Measurements from ENCODE around the gene KCNN2. TPM values are rescaled to one million over a fixed set of nuclear protein-coding genes. Genes with fewer than 3 reads are reported as not detected.

The KCNN2 gene
- total and polyA plus RNA-seq, 2 of the 8 experiments (the other 6 are each of a cell fraction or from before 2014, with no cell fraction given), result 13.1 to 18.6 TPM

GRCh38 chr5:114435220-114435481 is 73.3 kb downstream of the KCNN2 start:
- no peak overlapping the region for H2BK120ac ChIP-seq (replicated peaks; ENCODE audit: low read depth, low read length)
- H2BK20ac ChIP-seq (ENCODE audit: low read length), result no peak overlapping the region
- DNase-seq (ENCODE audit: low read depth in 1 of 2, low spot score in 2 of 2), result no peak
- H2BK5ac ChIP-seq (ENCODE audit: low read depth, low read length), result no peak overlapping the region
- FAIRE-seq, result no peak
- no peak overlapping the region; the same call in 1 of the 2 replicates for H3K27ac ChIP-seq (ENCODE audit: low read depth, low read length)
- no peaks in the 10 kb centered on the region for H3K79me1 ChIP-seq (ENCODE audit: low read depth, low read length)
- no peak overlapping the region; a peak in 1 of 4 replicates for H3K4me2 ChIP-seq (ENCODE audit: insufficient read depth in 1 of 2, low read depth in 2 of 2, low read length in 2 of 2)
- H4K91ac ChIP-seq (replicated peaks; ENCODE audit: insufficient read length, low read length), result no peak overlapping the region
- 91% methylated on average over 1 of the region's 1 CpG; no CpG with 5 or more reads in 1 of the 2 experiments for WGBS, 2 experiments (ENCODE audit: extremely low coverage in 1 of 2, insufficient coverage in 1 of 2, insufficient read length in 1 of 2, insufficient replicate concordance in 2 of 2, low coverage in 1 of 2, low lambda C conversion rate in 2 of 2, missing lambda C conversion rate in 1 of 2)
- no peak overlapping the region for H3K4ac ChIP-seq (replicated peaks; ENCODE audit: insufficient read length, low read depth, low read length)
- no peak overlapping the region for H3K56ac ChIP-seq (replicated peaks; ENCODE audit: insufficient read length, low read depth, low read length)
- no peaks in the 10 kb centered on the region; a peak in 1 of 8 replicates for H3K36me3 ChIP-seq (ENCODE audit: control insufficient read depth in 2 of 4, insufficient read depth in 4 of 4, low read length in 3 of 4)
- no peak overlapping the region for H3K4me3 ChIP-seq (ENCODE audit: extremely low read depth in 1 of 4, insufficient read depth in 2 of 4, low read depth in 3 of 4, low read length in 4 of 4)
- no peak for TF ChIP-seq CREB1 (IDR thresholded peaks at IDR 0.05)
- no peak overlapping the region for H3K14ac ChIP-seq (ENCODE audit: insufficient read length)
- H3K23ac ChIP-seq (ENCODE audit: insufficient read length), result no peak overlapping the region
- H2BK15ac ChIP-seq (ENCODE audit: low read length), result no peak overlapping the region
- H2BK12ac ChIP-seq (ENCODE audit: low read depth, low read length), result no peak overlapping the region
- CTCF ChIA-PET (ENCODE audit: partially characterized antibody), result interaction anchor here (1.9 to 11.0 kb wide), 4 partner anchors 12 to 23 kb away, joined by 5 to 118 read pairs (median 12); no protein-coding TSS in a partner anchor
- no peak overlapping the region for H2AK5ac ChIP-seq (ENCODE audit: low read depth, low read length)
- no peaks in the 10 kb centered on the region for H3K23me2 ChIP-seq (ENCODE audit: low read depth, low read length)
- H3K79me2 ChIP-seq (ENCODE audit: control insufficient read depth in 1 of 2, insufficient read depth in 2 of 2, low read length in 2 of 2), result peaks cover 0 to 89% of the 10 kb centered on the region in 2 experiments; a peak in 3 of 4 replicates
- H4K5ac ChIP-seq (ENCODE audit: insufficient read length, low read depth, low read length), result peak overlapping the region; percentile 21
- no peak overlapping the region for H4K8ac ChIP-seq (ENCODE audit: extremely low read depth, insufficient read depth, low read length)
- H3K4me1 ChIP-seq (replicated peaks in 1 of 4; ENCODE audit: control insufficient read depth in 3 of 4, insufficient read depth in 4 of 4, low read length in 3 of 4), result peaks cover 0 to 7% (median 0%) of the 10 kb centered on the region in 4 experiments; a peak in 1 of 7 replicates
- no peak overlapping the region for H2AFZ ChIP-seq (ENCODE audit: low read length)
- no peaks in the 10 kb centered on the region for H4K20me1 ChIP-seq (replicated peaks in 1 of 2; ENCODE audit: control insufficient read depth in 1 of 2, insufficient read depth in 2 of 2, low read length in 2 of 2)
- no peaks in the 10 kb centered on the region for H3K27me3 ChIP-seq (replicated peaks in 1 of 4; ENCODE audit: control insufficient read depth in 3 of 4, extremely low read depth in 1 of 4, insufficient read depth in 3 of 4, low read length in 3 of 4)
- no peak overlapping the region for H3K18ac ChIP-seq (ENCODE audit: extremely low read depth, low read length)
- POLR2A ChIA-PET (ENCODE audit: partially characterized antibody), result no interaction called here
- H3K9me3 ChIP-seq (ENCODE audit: insufficient read depth in 2 of 2, low read depth in 1 of 2, low read length in 1 of 2), result peaks cover 4% of the 10 kb centered on the region in 2 experiments; a peak in 1 of 4 replicates
- H3K9ac ChIP-seq (replicated peaks in 1 of 4; ENCODE audit: extremely low read depth in 1 of 4, low read depth in 3 of 4, low read length in 3 of 4), result no peak overlapping the region
